A549 treated with DMSO at 1 μM for 4 hours (cell line): Measurements from ENCODE around the gene GPRC6A. TPM values are rescaled to one million over a fixed set of nuclear protein-coding genes. Genes with fewer than 3 reads are reported as not detected.

Source experiments
- total RNA-seq: library from RNA; stranded (reverse); fragments of 200-300 nt; extraction: Qiagen RNA extraction; gene quantifications from 5 replicates; pipeline ENCODE4 v1.2.3, GENCODE V29; 2022; ENCODE audit warnings: low read depth

The GPRC6A gene, protein sequence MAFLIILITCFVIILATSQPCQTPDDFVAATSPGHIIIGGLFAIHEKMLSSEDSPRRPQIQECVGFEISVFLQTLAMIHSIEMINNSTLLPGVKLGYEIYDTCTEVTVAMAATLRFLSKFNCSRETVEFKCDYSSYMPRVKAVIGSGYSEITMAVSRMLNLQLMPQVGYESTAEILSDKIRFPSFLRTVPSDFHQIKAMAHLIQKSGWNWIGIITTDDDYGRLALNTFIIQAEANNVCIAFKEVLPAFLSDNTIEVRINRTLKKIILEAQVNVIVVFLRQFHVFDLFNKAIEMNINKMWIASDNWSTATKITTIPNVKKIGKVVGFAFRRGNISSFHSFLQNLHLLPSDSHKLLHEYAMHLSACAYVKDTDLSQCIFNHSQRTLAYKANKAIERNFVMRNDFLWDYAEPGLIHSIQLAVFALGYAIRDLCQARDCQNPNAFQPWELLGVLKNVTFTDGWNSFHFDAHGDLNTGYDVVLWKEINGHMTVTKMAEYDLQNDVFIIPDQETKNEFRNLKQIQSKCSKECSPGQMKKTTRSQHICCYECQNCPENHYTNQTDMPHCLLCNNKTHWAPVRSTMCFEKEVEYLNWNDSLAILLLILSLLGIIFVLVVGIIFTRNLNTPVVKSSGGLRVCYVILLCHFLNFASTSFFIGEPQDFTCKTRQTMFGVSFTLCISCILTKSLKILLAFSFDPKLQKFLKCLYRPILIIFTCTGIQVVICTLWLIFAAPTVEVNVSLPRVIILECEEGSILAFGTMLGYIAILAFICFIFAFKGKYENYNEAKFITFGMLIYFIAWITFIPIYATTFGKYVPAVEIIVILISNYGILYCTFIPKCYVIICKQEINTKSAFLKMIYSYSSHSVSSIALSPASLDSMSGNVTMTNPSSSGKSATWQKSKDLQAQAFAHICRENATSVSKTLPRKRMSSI
- not detected in 5 replicates for total RNA-seq

GRCh38 chr6:116828983-116829382 is at the start of gene GPRC6A:
GPRC6A (minus strand) TSS chr6:116829083; CDS start chr6:116829013, 70 bp downstream.

DNA sequence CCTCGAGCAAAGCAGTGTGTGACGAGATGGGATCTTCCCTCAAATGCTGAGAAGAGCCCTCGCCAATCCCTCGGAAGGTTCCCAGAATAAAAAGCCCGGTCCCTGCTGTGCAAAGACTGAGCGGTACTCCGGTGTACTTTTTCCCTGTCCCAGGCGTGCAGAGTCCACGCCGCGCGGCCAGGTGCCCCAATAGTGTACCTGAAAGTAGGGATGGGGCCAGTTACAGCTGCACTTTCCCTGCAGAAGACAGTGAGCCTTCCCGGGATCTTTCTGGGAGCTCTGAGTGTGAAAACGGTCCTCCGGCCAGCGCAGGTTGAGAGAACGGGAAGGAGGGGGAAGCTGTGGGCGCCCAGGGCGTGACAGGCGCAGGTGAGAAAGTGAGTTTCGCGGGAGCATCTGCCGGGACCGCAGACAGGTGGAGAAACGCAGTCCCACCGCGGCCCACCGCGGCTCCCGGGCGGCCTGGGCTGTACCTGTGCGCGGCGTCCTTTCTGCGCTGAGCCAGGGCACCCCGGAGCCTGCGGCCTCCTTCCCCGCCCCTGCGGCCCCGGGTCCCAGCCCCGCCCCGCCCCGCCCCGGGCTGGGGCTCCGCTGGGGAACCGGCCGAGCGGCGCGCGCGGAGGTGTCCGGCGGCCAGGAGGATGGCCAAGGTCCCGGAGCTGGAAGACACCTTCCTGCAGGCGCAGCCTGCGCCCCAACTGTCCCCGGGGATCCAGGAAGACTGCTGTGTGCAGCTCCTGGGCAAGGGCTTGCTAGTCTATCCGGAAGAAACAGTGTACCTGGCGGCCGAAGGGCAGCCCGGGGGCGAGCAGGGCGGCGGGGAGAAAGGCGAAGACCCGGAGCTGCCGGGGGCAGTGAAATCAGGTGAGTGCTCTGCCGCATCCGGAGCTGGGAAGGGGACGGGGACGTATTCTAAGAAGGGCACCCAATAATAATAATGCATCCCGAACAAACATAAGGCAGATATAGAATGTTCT is 48.0 kb upstream of the GPRC6A start, which contains the start of gene RFX6:
RFX6 (plus strand) TSS at position 608 of the 977 bp plus-strand sequence; CDS start at position 642, 34 bp downstream.

GRCh38 chr6:116764961-116765841 is 63.7 kb downstream of the GPRC6A start, which contains the start of gene FAM162B:
FAM162B (minus strand) TSS chr6:116765719; CDS start chr6:116765576, 143 bp downstream.

Other genes starting within 250 kb of the GPRC6A start
- 0.17 to 0.26 TPM (median 0.24 TPM) in 5 replicates for gene RSPH4A, start 212.6 kb downstream of the GPRC6A start, total RNA-seq
- gene ZUP1, start 160.3 kb downstream of the GPRC6A start, total RNA-seq = 6.3 to 8.7 TPM (median 7.0 TPM) in 5 replicates
- gene KPNA5, start 147.9 kb downstream of the GPRC6A start, total RNA-seq = 1.5 to 1.8 TPM (median 1.7 TPM) in 5 replicates
- 0.08 TPM in 1 of 5 replicates, not detected in the others for gene FAM162B, start 63.4 kb downstream of the GPRC6A start, total RNA-seq
- gene RFX6, start 48.2 kb upstream of the GPRC6A start, total RNA-seq = not detected in 5 replicates